ENCODE results near the gene TSPAN31. TPM values are rescaled to one million over a fixed set of nuclear protein-coding genes. Genes with fewer than 3 reads are reported as not detected.

TSPAN31 gene
- polyA plus RNA-seq, 2 of the 4 experiments (the other 2 are of a cell fraction): 20.6 to 51.9 TPM

- TF ChIP-seq PBX3 (IDR thresholded peaks at IDR 0.05) (no peak), FOSB (CRISPR knock-in tag; IDR thresholded peaks at IDR 0.05) (no peak), RFX5 (IDR thresholded peaks at IDR 0.05) (no peak), RCOR1 (IDR thresholded peaks at IDR 0.05; ENCODE audit: low read depth, low read length) (no peak), SREBF2 (IDR thresholded peaks at IDR 0.05) (no peak)
Observed at GRCh38 chr12:57767876-57768275, 23.0 kb downstream of the TSPAN31 start (continued).

- ChIA-PET CTCF (interaction anchor here (1.2 to 8.0 kb wide), 3 partner anchors 10 to 14 kb away, joined by 6 to 117 read pairs (median 7); partner anchors contain the start of genes MARCHF9 and TSFM), POLR2A (no interaction called here)
- DNase-seq (ENCODE audit: low read depth in 1 of 2, low spot score in 1 of 2) (no peak), ATAC-seq (no peak), FAIRE-seq (no peak)
- Histone ChIP-seq H3K27ac (no peak overlapping the region), H3K9me3 (no peaks in the 10 kb centered on the region), H3K4me3 (no peak overlapping the region), H3K4me1 (peaks cover 37% of the 10 kb centered on the region), H3K4me2 (no peak overlapping the region)
- 95% methylated on average over 11 of the region's 11 CpGs for WGBS (ENCODE audit: missing lambda C conversion rate)
- TF ChIP-seq E2F6 (IDR thresholded peaks at IDR 0.05; ENCODE audit: borderline replicate concordance, low read depth) (no peak), ATOH8 (CRISPR knock-in tag; IDR thresholded peaks at IDR 0.05; ENCODE audit: low read depth) (no peak), SMC3 (IDR thresholded peaks at IDR 0.05) (no peak), FOXS1 (CRISPR knock-in tag; IDR thresholded peaks at IDR 0.05) (no peak), CTCF (IDR thresholded peaks at IDR 0.05) (no peak), ZNF302 (CRISPR knock-in tag; IDR thresholded peaks at IDR 0.05) (no peak), ESRRA (IDR thresholded peaks at IDR 0.05; ENCODE audit: borderline replicate concordance, low read length) (no peak), RFX5 (IDR thresholded peaks at IDR 0.05) (no peak), TFCP2L1 (CRISPR knock-in tag; IDR thresholded peaks at IDR 0.05) (no peak), USF2 (IDR thresholded peaks at IDR 0.05) (no peak), TP53 (CRISPR knock-in tag; IDR thresholded peaks at IDR 0.05) (no peak), CBX2 (IDR thresholded peaks at IDR 0.05; ENCODE audit: borderline replicate concordance, low read depth) (no peak), EP300 (IDR thresholded peaks at IDR 0.05) (no peak), FOSL2 (IDR thresholded peaks at IDR 0.05) (no peak), FOSL2 (CRISPR knock-in tag; IDR thresholded peaks at IDR 0.05) (no peak), HEYL (CRISPR knock-in tag; IDR thresholded peaks at IDR 0.05) (no peak), BHLHE40 (IDR thresholded peaks at IDR 0.05; ENCODE audit: low read depth, low read length) (no peak)
Observed at GRCh38 chr12:57769594-57769993, 24.8 kb downstream of the TSPAN31 start.

- H3K4me3 ChIP-seq: peak overlapping the region; percentile 77; the same call in 2 of the 3 replicates
- DNase-seq (ENCODE audit: low read depth in 1 of 2, low spot score in 1 of 2) (no peak), FAIRE-seq (no peak), ATAC-seq (no peak)
- WGBS (ENCODE audit: missing lambda C conversion rate): 83% methylated on average over 4 of the region's 4 CpGs
- ChIA-PET POLR2A (no interaction called here), CTCF (interaction anchor here (1.2 to 8.0 kb wide), 3 partner anchors 11 to 15 kb away, joined by 6 to 117 read pairs (median 7); partner anchors contain the start of genes MARCHF9 and TSFM)
- TF ChIP-seq MAFK (IDR thresholded peaks at IDR 0.05; ENCODE audit: partially characterized antibody) (peak; percentile 93), RARB (CRISPR knock-in tag; IDR thresholded peaks at IDR 0.05) (no peak), HOXA7 (CRISPR knock-in tag; IDR thresholded peaks at IDR 0.05) (no peak)
- no peaks in the 10 kb centered on the region for H3K9me3 ChIP-seq
- H3K4me2 ChIP-seq: peak overlapping the region; percentile 95
- peak overlapping the region in 1 of 2 experiments; percentile 94; a peak in 3 of 6 replicates for H3K27ac ChIP-seq
- peaks cover 31% of the 10 kb centered on the region for H3K4me1 ChIP-seq
Observed at GRCh38 chr12:57770734-57771133, 25.9 kb downstream of the TSPAN31 start.

Measured in A549 (cell line).